ENCODE results near the gene TEX38.

Gene TEX38

DNA sequence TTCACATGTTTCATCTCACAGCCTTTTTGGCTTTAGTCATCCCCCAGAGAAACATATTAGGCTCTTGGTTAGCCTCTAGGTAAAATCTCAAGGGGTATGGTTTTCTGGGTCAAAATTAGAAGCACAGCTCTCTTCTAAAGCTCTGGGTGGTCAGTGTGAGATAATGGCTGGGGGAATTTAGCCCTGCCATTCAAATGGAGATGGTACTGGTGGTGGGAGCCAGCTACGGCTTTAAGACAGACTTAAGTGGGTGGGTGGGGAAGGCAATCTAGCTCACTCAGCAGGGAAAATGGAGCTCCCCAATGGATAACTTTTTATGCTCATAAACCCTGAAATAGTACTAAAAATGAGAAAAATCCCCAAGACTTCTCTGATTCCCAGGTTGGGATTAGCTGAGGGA lies 5.7 kb downstream of the TEX38 start:
- no peak for DNase-seq (ENCODE audit: low read depth)
- no peak overlapping the region for H3K4me3 ChIP-seq (ENCODE audit: low read depth, low read length)
- TF ChIP-seq, protein P1, sequence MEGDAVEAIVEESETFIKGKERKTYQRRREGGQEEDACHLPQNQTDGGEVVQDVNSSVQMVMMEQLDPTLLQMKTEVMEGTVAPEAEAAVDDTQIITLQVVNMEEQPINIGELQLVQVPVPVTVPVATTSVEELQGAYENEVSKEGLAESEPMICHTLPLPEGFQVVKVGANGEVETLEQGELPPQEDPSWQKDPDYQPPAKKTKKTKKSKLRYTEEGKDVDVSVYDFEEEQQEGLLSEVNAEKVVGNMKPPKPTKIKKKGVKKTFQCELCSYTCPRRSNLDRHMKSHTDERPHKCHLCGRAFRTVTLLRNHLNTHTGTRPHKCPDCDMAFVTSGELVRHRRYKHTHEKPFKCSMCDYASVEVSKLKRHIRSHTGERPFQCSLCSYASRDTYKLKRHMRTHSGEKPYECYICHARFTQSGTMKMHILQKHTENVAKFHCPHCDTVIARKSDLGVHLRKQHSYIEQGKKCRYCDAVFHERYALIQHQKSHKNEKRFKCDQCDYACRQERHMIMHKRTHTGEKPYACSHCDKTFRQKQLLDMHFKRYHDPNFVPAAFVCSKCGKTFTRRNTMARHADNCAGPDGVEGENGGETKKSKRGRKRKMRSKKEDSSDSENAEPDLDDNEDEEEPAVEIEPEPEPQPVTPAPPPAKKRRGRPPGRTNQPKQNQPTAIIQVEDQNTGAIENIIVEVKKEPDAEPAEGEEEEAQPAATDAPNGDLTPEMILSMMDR (IDR thresholded peaks at IDR 0.05; ENCODE audit: control insufficient read depth, extremely low read depth, insufficient read depth): no peak

DNA sequence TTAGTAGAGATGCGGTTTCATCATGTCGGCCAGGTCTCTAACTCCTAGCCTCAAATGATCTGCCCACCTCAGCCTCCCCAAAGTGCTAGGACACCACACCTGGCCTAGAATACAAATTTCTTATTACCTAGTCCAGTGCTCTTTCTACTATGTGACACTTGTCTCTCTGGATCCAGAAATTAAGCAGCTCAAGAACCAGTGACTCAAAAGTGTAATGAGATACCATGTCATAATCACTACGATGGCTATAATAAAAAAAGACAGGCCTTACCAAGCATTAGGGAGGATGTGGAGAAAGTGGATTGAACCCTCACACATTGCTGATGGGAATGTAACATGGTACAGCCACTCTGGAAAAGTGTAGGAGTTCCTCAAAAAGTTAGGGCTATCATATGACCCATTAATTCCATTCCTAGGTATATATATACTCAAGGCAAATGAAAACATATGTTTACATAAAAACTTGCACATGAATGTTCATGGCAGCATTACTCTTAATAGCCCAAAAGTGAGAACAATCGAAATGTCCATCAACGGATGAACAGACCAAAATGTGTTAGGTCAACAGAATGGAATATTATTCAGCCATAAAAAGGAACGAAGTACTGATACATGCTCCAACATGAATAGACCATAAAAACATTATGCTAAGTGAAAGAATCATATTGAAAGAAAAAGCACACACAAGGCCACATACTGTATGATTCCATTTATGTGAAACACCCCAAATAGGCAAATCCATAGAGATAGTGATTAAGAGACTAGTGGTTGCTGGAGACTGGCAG lies 8.3 kb downstream of the TEX38 start:
- TF ChIP-seq, protein P1 (IDR thresholded peaks at IDR 0.05; ENCODE audit: control insufficient read depth, extremely low read depth, insufficient read depth): no peak
- no peak for DNase-seq (ENCODE audit: low read depth)
- H3K4me3 ChIP-seq (ENCODE audit: low read depth, low read length): no peak overlapping the region

GRCh38 chr1:46681333-46682034 lies 9.8 kb downstream of the TEX38 start:
- peak; percentile 79 for DNase-seq (ENCODE audit: low read depth)
- H3K4me3 ChIP-seq (ENCODE audit: low read depth, low read length): no peak overlapping the region; the same call in 1 of the 2 replicates
- TF ChIP-seq, protein P1 (IDR thresholded peaks at IDR 0.05; ENCODE audit: control insufficient read depth, extremely low read depth, insufficient read depth): no peak

- DNase-seq (ENCODE audit: low read depth): peak; percentile 47
- no peak overlapping the region for H3K4me3 ChIP-seq (ENCODE audit: low read depth, low read length)
- TF ChIP-seq, protein P1 (IDR thresholded peaks at IDR 0.05; ENCODE audit: control insufficient read depth, extremely low read depth, insufficient read depth): no peak
These were observed 10.4 kb downstream of the TEX38 start for GRCh38 chr1:46682064-46682463.

DNA sequence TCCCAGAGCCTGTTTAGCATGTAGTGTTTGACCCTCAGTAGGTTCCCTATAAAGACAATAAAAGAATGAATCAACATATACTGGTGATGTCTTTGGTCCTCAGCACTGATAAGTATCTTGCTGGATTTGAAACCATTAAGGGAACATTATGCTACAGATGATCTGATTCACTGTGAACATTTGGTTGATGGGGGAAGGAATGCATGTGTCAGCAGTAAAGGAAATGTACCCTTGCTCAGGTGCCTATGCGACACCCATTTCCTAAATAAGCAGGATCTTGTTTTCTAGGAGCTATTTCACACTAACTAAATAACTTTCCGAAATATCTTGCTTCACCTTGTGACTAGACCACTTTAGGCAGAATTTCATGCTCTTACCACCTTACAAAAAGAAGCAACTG lies 13.0 kb downstream of the TEX38 start:
- no peak for DNase-seq (ENCODE audit: low read depth)
- TF ChIP-seq, protein P1 (IDR thresholded peaks at IDR 0.05; ENCODE audit: control insufficient read depth, extremely low read depth, insufficient read depth): no peak
- no peak overlapping the region for H3K4me3 ChIP-seq (ENCODE audit: low read depth, low read length)

GRCh38 chr1:46686255-46686654 lies 14.6 kb downstream of the TEX38 start:
- DNase-seq (ENCODE audit: low read depth): no peak
- H3K4me3 ChIP-seq (ENCODE audit: low read depth, low read length): no peak overlapping the region
- TF ChIP-seq, protein P1 (IDR thresholded peaks at IDR 0.05; ENCODE audit: control insufficient read depth, extremely low read depth, insufficient read depth): no peak

Measured in LNCaP clone FGC (cell line).